HEK293 (cell line): Measurements from ENCODE around the gene SPECC1L.

Source experiments
- BCL11B ChIP-seq: fragments of 450-650 bp; formaldehyde crosslinking; IDR thresholded peaks from 2 replicates; pipeline ENCODE4 v1.5.1; 2016; ENCODE audit warnings: low read depth, missing biosample characterization, missing genetic modification characterization
- GLIS2 ChIP-seq: fragments of 450-650 bp; formaldehyde crosslinking; IDR thresholded peaks from 2 replicates; pipeline ENCODE4 v1.5.1; 2016; ENCODE audit warnings: missing biosample characterization, missing genetic modification characterization
- KLF1 ChIP-seq: fragments of 450-650 bp; formaldehyde crosslinking; IDR thresholded peaks from 2 replicates; pipeline ENCODE4 v1.5.1; 2016; ENCODE audit warnings: missing biosample characterization, missing genetic modification characterization
- PATZ1 ChIP-seq: fragments of 450-650 bp; formaldehyde crosslinking; IDR thresholded peaks from 2 replicates; pipeline ENCODE4 v1.5.1; 2016; ENCODE audit warnings: missing biosample characterization, missing genetic modification characterization
- SALL2 ChIP-seq: fragments of 450-650 bp; formaldehyde crosslinking; IDR thresholded peaks from 2 replicates; pipeline ENCODE4 v1.5.0; 2017; ENCODE audit warnings: missing biosample characterization, mild to moderate bottlenecking, missing genetic modification characterization, borderline replicate concordance
- ZBTB20 ChIP-seq: fragments of 450-650 bp; formaldehyde crosslinking; IDR thresholded peaks from 2 replicates; pipeline ENCODE4 v1.5.1; 2016; ENCODE audit warnings: missing biosample characterization, missing genetic modification characterization
- ZFHX2 ChIP-seq: fragments of 450-650 bp; formaldehyde crosslinking; conservative IDR thresholded peaks from 2 replicates; pipeline ENCODE4 v1.5.1; 2016; ENCODE audit warnings: missing biosample characterization, missing genetic modification characterization
- ZFP69B ChIP-seq: fragments of 450-650 bp; formaldehyde crosslinking; IDR thresholded peaks from 2 replicates; pipeline ENCODE4 v1.5.1; 2016; ENCODE audit warnings: missing biosample characterization, missing genetic modification characterization
- ZNF148 ChIP-seq: fragments of 450-650 bp; formaldehyde crosslinking; IDR thresholded peaks from 2 replicates; pipeline ENCODE4 v1.5.0; 2017; ENCODE audit warnings: missing biosample characterization, missing genetic modification characterization, borderline replicate concordance
- ZNF202 ChIP-seq: fragments of 450-650 bp; formaldehyde crosslinking; IDR thresholded peaks from 2 replicates; pipeline ENCODE4 v1.5.1; 2016; ENCODE audit warnings: missing biosample characterization, missing genetic modification characterization, borderline replicate concordance
- ZNF623 ChIP-seq: fragments of 450-650 bp; formaldehyde crosslinking; IDR thresholded peaks from 2 replicates; pipeline ENCODE4 v1.5.1; 2016; ENCODE audit warnings: missing biosample characterization, missing genetic modification characterization
- ZNF777 ChIP-seq: fragments of 450-650 bp; formaldehyde crosslinking; IDR thresholded peaks from 2 replicates; pipeline ENCODE4 v1.5.1; 2017; ENCODE audit warnings: missing biosample characterization, missing genetic modification characterization, borderline replicate concordance
- TF ChIP-seq, protein P1 (sequence below): fragments of 450-650 bp; formaldehyde crosslinking; IDR thresholded peaks from 2 replicates; pipeline ENCODE4 v1.5.1; 2016; ENCODE audit warnings: missing biosample characterization, missing genetic modification characterization, borderline replicate concordance
- TF ChIP-seq, protein P2 (sequence below): fragments of 450-650 bp; formaldehyde crosslinking; IDR thresholded peaks from 2 replicates; pipeline ENCODE4 v1.5.1; 2016; ENCODE audit warnings: missing biosample characterization, missing genetic modification characterization
- TF ChIP-seq, protein P3 (sequence below): fragments of 450-650 bp; formaldehyde crosslinking; IDR thresholded peaks from 2 replicates; pipeline ENCODE4 v1.5.1; 2017; ENCODE audit warnings: missing biosample characterization, missing genetic modification characterization
- TF ChIP-seq, protein P4 (sequence below): fragments of 450-650 bp; formaldehyde crosslinking; IDR thresholded peaks from 2 replicates; pipeline ENCODE4 v1.5.1; 2016; ENCODE audit warnings: missing biosample characterization, missing genetic modification characterization

The SPECC1L gene

DNA sequence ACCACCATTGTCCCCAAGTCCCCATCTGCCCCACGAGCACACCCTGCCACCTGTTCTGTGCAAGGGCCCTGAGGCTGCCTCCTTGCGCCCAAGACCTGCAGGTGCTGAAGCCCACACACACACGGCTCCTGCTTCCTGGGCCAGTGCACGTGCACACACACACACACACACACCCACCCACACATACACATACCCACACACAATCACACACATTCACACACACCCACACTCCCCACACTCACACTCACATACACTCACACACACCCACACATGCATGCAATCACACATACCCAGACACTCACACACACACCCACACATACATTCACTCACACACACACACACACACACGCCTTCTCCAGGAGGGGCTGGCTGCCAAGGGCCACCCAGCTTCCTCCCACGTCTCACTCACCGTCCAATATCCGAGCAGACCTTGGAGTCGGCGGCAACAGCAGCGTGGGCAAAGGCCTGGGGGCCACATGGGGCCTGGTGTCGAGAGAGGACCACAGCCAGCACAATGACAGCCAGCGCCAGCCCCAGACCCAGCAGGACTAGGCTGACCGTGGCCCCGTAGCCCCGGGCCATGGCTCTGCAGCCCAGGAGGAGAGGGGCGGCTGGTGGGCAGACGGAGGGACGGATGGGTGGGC is 26.4 kb upstream of the SPECC1L start (continued):
- TF ChIP-seq, protein P1, sequence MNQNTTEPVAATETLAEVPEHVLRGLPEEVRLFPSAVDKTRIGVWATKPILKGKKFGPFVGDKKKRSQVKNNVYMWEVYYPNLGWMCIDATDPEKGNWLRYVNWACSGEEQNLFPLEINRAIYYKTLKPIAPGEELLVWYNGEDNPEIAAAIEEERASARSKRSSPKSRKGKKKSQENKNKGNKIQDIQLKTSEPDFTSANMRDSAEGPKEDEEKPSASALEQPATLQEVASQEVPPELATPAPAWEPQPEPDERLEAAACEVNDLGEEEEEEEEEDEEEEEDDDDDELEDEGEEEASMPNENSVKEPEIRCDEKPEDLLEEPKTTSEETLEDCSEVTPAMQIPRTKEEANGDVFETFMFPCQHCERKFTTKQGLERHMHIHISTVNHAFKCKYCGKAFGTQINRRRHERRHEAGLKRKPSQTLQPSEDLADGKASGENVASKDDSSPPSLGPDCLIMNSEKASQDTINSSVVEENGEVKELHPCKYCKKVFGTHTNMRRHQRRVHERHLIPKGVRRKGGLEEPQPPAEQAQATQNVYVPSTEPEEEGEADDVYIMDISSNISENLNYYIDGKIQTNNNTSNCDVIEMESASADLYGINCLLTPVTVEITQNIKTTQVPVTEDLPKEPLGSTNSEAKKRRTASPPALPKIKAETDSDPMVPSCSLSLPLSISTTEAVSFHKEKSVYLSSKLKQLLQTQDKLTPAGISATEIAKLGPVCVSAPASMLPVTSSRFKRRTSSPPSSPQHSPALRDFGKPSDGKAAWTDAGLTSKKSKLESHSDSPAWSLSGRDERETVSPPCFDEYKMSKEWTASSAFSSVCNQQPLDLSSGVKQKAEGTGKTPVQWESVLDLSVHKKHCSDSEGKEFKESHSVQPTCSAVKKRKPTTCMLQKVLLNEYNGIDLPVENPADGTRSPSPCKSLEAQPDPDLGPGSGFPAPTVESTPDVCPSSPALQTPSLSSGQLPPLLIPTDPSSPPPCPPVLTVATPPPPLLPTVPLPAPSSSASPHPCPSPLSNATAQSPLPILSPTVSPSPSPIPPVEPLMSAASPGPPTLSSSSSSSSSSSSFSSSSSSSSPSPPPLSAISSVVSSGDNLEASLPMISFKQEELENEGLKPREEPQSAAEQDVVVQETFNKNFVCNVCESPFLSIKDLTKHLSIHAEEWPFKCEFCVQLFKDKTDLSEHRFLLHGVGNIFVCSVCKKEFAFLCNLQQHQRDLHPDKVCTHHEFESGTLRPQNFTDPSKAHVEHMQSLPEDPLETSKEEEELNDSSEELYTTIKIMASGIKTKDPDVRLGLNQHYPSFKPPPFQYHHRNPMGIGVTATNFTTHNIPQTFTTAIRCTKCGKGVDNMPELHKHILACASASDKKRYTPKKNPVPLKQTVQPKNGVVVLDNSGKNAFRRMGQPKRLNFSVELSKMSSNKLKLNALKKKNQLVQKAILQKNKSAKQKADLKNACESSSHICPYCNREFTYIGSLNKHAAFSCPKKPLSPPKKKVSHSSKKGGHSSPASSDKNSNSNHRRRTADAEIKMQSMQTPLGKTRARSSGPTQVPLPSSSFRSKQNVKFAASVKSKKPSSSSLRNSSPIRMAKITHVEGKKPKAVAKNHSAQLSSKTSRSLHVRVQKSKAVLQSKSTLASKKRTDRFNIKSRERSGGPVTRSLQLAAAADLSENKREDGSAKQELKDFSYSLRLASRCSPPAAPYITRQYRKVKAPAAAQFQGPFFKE (tag by site-specific recombination) = no peak
- TF ChIP-seq BCL11B (tag by site-specific recombination) (peak; percentile 75), ZNF623 (tag by site-specific recombination) (peak; percentile 84), KLF1 (tag by site-specific recombination) (peak; percentile 25; the same call in 1 of the 2 replicates), ZFP69B (0 out of 2 replicates have a peak, but pooled peaks have one; percentile 23), GLIS2 (0 out of 2 replicates have a peak, but pooled peaks have one; percentile 16), ZNF777 (peak; percentile 40; the same call in 1 of the 2 replicates), ZNF202 (tag by site-specific recombination) (no peak), SALL2 (0 out of 2 replicates have a peak, but pooled peaks have one; percentile 26), ZBTB20 (tag by site-specific recombination) (peak; percentile 64), ZNF148 (tag by site-specific recombination) (peak; percentile 86; the same call in 1 of the 2 replicates), PATZ1 (tag by site-specific recombination) (peak; percentile 56; the same call in 1 of the 2 replicates), ZFHX2 (tag by site-specific recombination) (peak; percentile 100)
- TF ChIP-seq, protein P2, sequence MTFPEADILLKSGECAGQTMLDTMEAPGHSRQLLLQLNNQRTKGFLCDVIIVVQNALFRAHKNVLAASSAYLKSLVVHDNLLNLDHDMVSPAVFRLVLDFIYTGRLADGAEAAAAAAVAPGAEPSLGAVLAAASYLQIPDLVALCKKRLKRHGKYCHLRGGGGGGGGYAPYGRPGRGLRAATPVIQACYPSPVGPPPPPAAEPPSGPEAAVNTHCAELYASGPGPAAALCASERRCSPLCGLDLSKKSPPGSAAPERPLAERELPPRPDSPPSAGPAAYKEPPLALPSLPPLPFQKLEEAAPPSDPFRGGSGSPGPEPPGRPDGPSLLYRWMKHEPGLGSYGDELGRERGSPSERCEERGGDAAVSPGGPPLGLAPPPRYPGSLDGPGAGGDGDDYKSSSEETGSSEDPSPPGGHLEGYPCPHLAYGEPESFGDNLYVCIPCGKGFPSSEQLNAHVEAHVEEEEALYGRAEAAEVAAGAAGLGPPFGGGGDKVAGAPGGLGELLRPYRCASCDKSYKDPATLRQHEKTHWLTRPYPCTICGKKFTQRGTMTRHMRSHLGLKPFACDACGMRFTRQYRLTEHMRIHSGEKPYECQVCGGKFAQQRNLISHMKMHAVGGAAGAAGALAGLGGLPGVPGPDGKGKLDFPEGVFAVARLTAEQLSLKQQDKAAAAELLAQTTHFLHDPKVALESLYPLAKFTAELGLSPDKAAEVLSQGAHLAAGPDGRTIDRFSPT (tag by site-specific recombination) = 0 out of 2 replicates have a peak, but pooled peaks have one; percentile 10
- TF ChIP-seq, protein P3, sequence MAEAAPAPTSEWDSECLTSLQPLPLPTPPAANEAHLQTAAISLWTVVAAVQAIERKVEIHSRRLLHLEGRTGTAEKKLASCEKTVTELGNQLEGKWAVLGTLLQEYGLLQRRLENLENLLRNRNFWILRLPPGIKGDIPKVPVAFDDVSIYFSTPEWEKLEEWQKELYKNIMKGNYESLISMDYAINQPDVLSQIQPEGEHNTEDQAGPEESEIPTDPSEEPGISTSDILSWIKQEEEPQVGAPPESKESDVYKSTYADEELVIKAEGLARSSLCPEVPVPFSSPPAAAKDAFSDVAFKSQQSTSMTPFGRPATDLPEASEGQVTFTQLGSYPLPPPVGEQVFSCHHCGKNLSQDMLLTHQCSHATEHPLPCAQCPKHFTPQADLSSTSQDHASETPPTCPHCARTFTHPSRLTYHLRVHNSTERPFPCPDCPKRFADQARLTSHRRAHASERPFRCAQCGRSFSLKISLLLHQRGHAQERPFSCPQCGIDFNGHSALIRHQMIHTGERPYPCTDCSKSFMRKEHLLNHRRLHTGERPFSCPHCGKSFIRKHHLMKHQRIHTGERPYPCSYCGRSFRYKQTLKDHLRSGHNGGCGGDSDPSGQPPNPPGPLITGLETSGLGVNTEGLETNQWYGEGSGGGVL (tag by site-specific recombination) = peak; percentile 60; the same call in 1 of the 2 replicates
- TF ChIP-seq, protein P4, sequence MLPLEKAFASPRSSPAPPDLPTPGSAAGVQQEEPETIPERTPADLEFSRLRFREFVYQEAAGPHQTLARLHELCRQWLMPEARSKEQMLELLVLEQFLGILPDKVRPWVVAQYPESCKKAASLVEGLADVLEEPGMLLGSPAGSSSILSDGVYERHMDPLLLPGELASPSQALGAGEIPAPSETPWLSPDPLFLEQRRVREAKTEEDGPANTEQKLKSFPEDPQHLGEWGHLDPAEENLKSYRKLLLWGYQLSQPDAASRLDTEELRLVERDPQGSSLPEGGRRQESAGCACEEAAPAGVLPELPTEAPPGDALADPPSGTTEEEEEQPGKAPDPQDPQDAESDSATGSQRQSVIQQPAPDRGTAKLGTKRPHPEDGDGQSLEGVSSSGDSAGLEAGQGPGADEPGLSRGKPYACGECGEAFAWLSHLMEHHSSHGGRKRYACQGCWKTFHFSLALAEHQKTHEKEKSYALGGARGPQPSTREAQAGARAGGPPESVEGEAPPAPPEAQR (tag by site-specific recombination) = no peak
